ENCODE data around the gene EVI5.

EVI5 gene

GRCh38 chr1:92743221-92743620, 41.7 kb downstream of the EVI5 start:
- TF ChIP-seq GATA2 (IDR thresholded peaks at IDR 0.05; ENCODE audit: low read depth, low read length) (no peak), GATA3 (IDR thresholded peaks at IDR 0.05; ENCODE audit: low read depth, low read length) (no peak)

- TF ChIP-seq GATA3 (IDR thresholded peaks at IDR 0.05; ENCODE audit: low read depth, low read length) (no peak), GATA2 (IDR thresholded peaks at IDR 0.05; ENCODE audit: low read depth, low read length) (no peak)
Measured at GRCh38 chr1:92739669-92740524, 45.0 kb downstream of the EVI5 start.

GRCh38 chr1:92736395-92736794, 48.5 kb downstream of the EVI5 start:
- TF ChIP-seq GATA3 (IDR thresholded peaks at IDR 0.05; ENCODE audit: low read depth, low read length) (no peak), GATA2 (IDR thresholded peaks at IDR 0.05; ENCODE audit: low read depth, low read length) (no peak)

GRCh38 chr1:92730476-92730875, 54.4 kb downstream of the EVI5 start:
- no peak for TF ChIP-seq GATA3 (IDR thresholded peaks at IDR 0.05; ENCODE audit: low read depth, low read length)

GRCh38 chr1:92728697-92729096, 56.2 kb downstream of the EVI5 start:
- no peak for TF ChIP-seq GATA2 (IDR thresholded peaks at IDR 0.05; ENCODE audit: low read depth, low read length)
- TF ChIP-seq GATA3 (IDR thresholded peaks at IDR 0.05; ENCODE audit: low read depth, low read length), result no peak

GRCh38 chr1:92721886-92722285, 63.0 kb downstream of the EVI5 start:
- TF ChIP-seq GATA3 (IDR thresholded peaks at IDR 0.05; ENCODE audit: low read depth, low read length) (no peak), GATA2 (IDR thresholded peaks at IDR 0.05; ENCODE audit: low read depth, low read length) (no peak)

- no peak for TF ChIP-seq GATA3 (IDR thresholded peaks at IDR 0.05; ENCODE audit: low read depth, low read length)
- TF ChIP-seq GATA2 (IDR thresholded peaks at IDR 0.05; ENCODE audit: low read depth, low read length), result no peak
Measured at GRCh38 chr1:92713939-92714338, 71.0 kb downstream of the EVI5 start.

- TF ChIP-seq GATA2 (IDR thresholded peaks at IDR 0.05; ENCODE audit: low read depth, low read length), result no peak
Measured at GRCh38 chr1:92711473-92712165, 73.3 kb downstream of the EVI5 start.

- TF ChIP-seq GATA2 (IDR thresholded peaks at IDR 0.05; ENCODE audit: low read depth, low read length) (no peak), GATA3 (IDR thresholded peaks at IDR 0.05; ENCODE audit: low read depth, low read length) (no peak)
Measured at GRCh38 chr1:92709738-92710137, 75.2 kb downstream of the EVI5 start.

GRCh38 chr1:92708368-92708950, 76.4 kb downstream of the EVI5 start:
- TF ChIP-seq GATA3 (IDR thresholded peaks at IDR 0.05; ENCODE audit: low read depth, low read length) (no peak), GATA2 (IDR thresholded peaks at IDR 0.05; ENCODE audit: low read depth, low read length) (no peak)

- no peak for TF ChIP-seq GATA2 (IDR thresholded peaks at IDR 0.05; ENCODE audit: low read depth, low read length)
- no peak for TF ChIP-seq GATA3 (IDR thresholded peaks at IDR 0.05; ENCODE audit: low read depth, low read length)
Measured at GRCh38 chr1:92707709-92708108, 77.2 kb downstream of the EVI5 start.

GRCh38 chr1:92707292-92707691, 77.6 kb downstream of the EVI5 start:
- TF ChIP-seq GATA3 (IDR thresholded peaks at IDR 0.05; ENCODE audit: low read depth, low read length) (no peak), GATA2 (IDR thresholded peaks at IDR 0.05; ENCODE audit: low read depth, low read length) (no peak)

- TF ChIP-seq GATA3 (IDR thresholded peaks at IDR 0.05; ENCODE audit: low read depth, low read length), result no peak
- TF ChIP-seq GATA2 (IDR thresholded peaks at IDR 0.05; ENCODE audit: low read depth, low read length), result no peak
Measured at GRCh38 chr1:92705446-92705845, 79.5 kb downstream of the EVI5 start.

GRCh38 chr1:92701147-92701546, 83.8 kb downstream of the EVI5 start:
- TF ChIP-seq GATA2 (IDR thresholded peaks at IDR 0.05; ENCODE audit: low read depth, low read length) (no peak), GATA3 (IDR thresholded peaks at IDR 0.05; ENCODE audit: low read depth, low read length) (no peak)

- TF ChIP-seq GATA3 (IDR thresholded peaks at IDR 0.05; ENCODE audit: low read depth, low read length), result no peak
Measured at GRCh38 chr1:92698932-92699331, 86.0 kb downstream of the EVI5 start.

Data from SH-SY5Y (cell line).